Naive thymus-derived CD4-positive, alpha-beta T cell (primary cell): ENCODE data around the gene P2RX7. TPM values are rescaled to one million over a fixed set of nuclear protein-coding genes. Genes with fewer than 3 reads are reported as not detected.
A peak's percentile ranks its signal among the peaks of the same experiment; 100 is the strongest.

Experiments
- ATAC-seq: fragments of 150-1000 bp; cut with Tn5 transposase; 2 replicates; pipeline ENCODE4 v1.10.0; 2021; ENCODE audit warnings: mild to moderate bottlenecking, moderate library complexity
- CTCF ChIA-PET: fragments of 350-600 bp; sonication (Branson Sonifier 250); formaldehyde crosslinking; loops from one replicate; lab custom pipeline; 2021; ENCODE audit warnings: antibody characterized with exemption; lab: Charles Lee
- POLR2A ChIA-PET: fragments of 350-600 bp; sonication (Branson Sonifier 250); formaldehyde crosslinking; loops from one replicate; lab custom pipeline; 2021; ENCODE audit warnings: antibody characterized with exemption, inconsistent platforms; lab: Charles Lee
- DNase-seq, 9 donors: peaks; one replicate each; pipeline versions ENCODE4 v3.0.0 to v3.0.0-alpha.2; 2020 to 2022; ENCODE audit warnings: mixed read lengths in 1 of 9
- H3K27ac ChIP-seq: one replicate; pipeline ENCODE4 v1.7.0; 2013; ENCODE audit warnings: mild to moderate bottlenecking, low read depth, low read length, moderate library complexity
- H3K27me3 ChIP-seq, 2 donors: one replicate each; pipeline ENCODE4 v1.7.0; 2013; ENCODE audit warnings: low read length in 2 of 2, mild to moderate bottlenecking in 2 of 2, moderate library complexity in 2 of 2; ENCODE audit not compliant: control insufficient read depth in 2 of 2, insufficient read depth in 2 of 2
- H3K36me3 ChIP-seq, 3 experiments: 1 replicate in 2 of 3; 2 replicates in 1 of 3; pipeline ENCODE4 v1.7.0; 2013; ENCODE audit warnings: low read length in 3 of 3, mild to moderate bottlenecking in 3 of 3, moderate library complexity in 1 of 3; ENCODE audit not compliant: insufficient read depth in 3 of 3, control insufficient read depth in 2 of 3
- H3K4me1 ChIP-seq, 2 donors: one replicate each; pipeline ENCODE4 v1.7.0; 2013; ENCODE audit warnings: low read length in 2 of 2, mild to moderate bottlenecking in 2 of 2, moderate library complexity in 1 of 2; ENCODE audit not compliant: control insufficient read depth in 2 of 2, insufficient read depth in 2 of 2
- H3K4me3 ChIP-seq: 2 replicates; pipeline ENCODE4 v1.7.0; 2013; ENCODE audit warnings: mild to moderate bottlenecking, low read length
- H3K9me3 ChIP-seq, 3 experiments: 1 replicate in 2 of 3; 2 replicates in 1 of 3; pipeline ENCODE4 v1.7.0; 2013; ENCODE audit warnings: low read length in 3 of 3; ENCODE audit not compliant: control insufficient read depth in 2 of 3
- H3K27ac Mint-ChIP-seq, 9 donors: one replicate each; pipeline ENCODE4 v1.8.0; 2020 to 2022; ENCODE audit warnings: mixed read lengths in 9 of 9, mild to moderate bottlenecking in 8 of 9, moderate library complexity in 5 of 9, inconsistent platforms in 2 of 9
- H3K27me3 Mint-ChIP-seq, 5 donors: one replicate each; pipeline ENCODE4 v1.8.0; 2021 to 2022; ENCODE audit warnings: mixed read lengths in 5 of 5, mild to moderate bottlenecking in 1 of 5
- H3K36me3 Mint-ChIP-seq, 5 donors: one replicate each; pipeline ENCODE4 v1.8.0; 2020 to 2022; ENCODE audit warnings: mixed read lengths in 5 of 5, mild to moderate bottlenecking in 3 of 5, inconsistent platforms in 1 of 5
- H3K4me1 Mint-ChIP-seq, 7 donors: one replicate each; pipeline ENCODE4 v1.8.0; 2020 to 2022; ENCODE audit warnings: mixed read lengths in 7 of 7, mild to moderate bottlenecking in 3 of 7, inconsistent platforms in 1 of 7
- H3K4me3 Mint-ChIP-seq, 10 donors: one replicate each; pipeline ENCODE4 v1.8.0; 2020 to 2022; ENCODE audit warnings: mild to moderate bottlenecking in 10 of 10, mixed read lengths in 10 of 10, moderate library complexity in 6 of 10, inconsistent platforms in 2 of 10
- H3K9me3 Mint-ChIP-seq, 11 donors: one replicate each; pipeline ENCODE4 v1.8.0; 2020 to 2022; ENCODE audit warnings: mixed read lengths in 11 of 11, mild to moderate bottlenecking in 4 of 11, inconsistent platforms in 1 of 11, moderate library complexity in 1 of 11
- intact Hi-C, 2 donors: fragments of 100-400 bp; cut with micrococcal nuclease; formaldehyde crosslinking; loops; one replicate each; pipeline ENCODE4 v1.15.1; 2023
- polyA plus RNA-seq, 2 donors: library from polyadenylated mRNA; unstranded; fragments of 300-500 nt; fragmentation: Illumina TruSeq; gene quantifications; one replicate each; pipeline ENCODE4 v1.2.3, GENCODE V29; 2021
- total RNA-seq, 6 experiments: library from RNA in 5 of 6; stranded (reverse) in 5 of 6; gene quantifications; 1 replicate in 5 of 6; 2 replicates in 1 of 6; pipeline ENCODE4 v1.2.3 and lab custom pipeline; 2021 to 2026

Gene P2RX7
- total and polyA plus RNA-seq, 7 experiments from 2014 or later, result 2.0 to 14.7 (median 5.1) TPM

- ATAC-seq, result peak; percentile 22
These were observed 45.0 kb upstream of the P2RX7 start for GRCh38 chr12:121087467-121088194.

GRCh38 chr12:121088195-121088585 is 44.5 kb upstream of the P2RX7 start:
- Mint-ChIP-seq H3K36me3 (peaks cover 0 to 4% (median 0%) of the 10 kb centered on the region in 5 donors), H3K27me3 (peaks cover 0 to 5% (median 0%) of the 10 kb centered on the region in 5 donors), H3K27ac (peak overlapping the region in 1 of 9 donors; percentile 71), H3K9me3 (peaks cover 0 to 2% (median 0%) of the 10 kb centered on the region in 11 donors), H3K4me1 (peaks cover 27 to 60% (median 45%) of the 10 kb centered on the region in 7 donors), H3K4me3 (peak overlapping the region in 2 of 10 donors; percentile 35 to 47)
- ChIA-PET POLR2A (no interaction called here), CTCF (no interaction called here)
- no peak for ATAC-seq
- Histone ChIP-seq H3K4me1 (peaks cover 13 to 23% of the 10 kb centered on the region in 2 donors), H3K27me3 (no peaks in the 10 kb centered on the region), H3K4me3 (no peak overlapping the region), H3K9me3 (no peaks in the 10 kb centered on the region), H3K27ac (no peak overlapping the region), H3K36me3 (no peaks in the 10 kb centered on the region)
- intact Hi-C loops, result no loop called here
- no peak for DNase-seq

More at GRCh38 chr12:121087467-121088194, 45.0 kb upstream of the P2RX7 start:
- Mint-ChIP-seq H3K27me3 (peaks cover 0 to 5% (median 0%) of the 10 kb centered on the region in 5 donors), H3K9me3 (no peaks in the 10 kb centered on the region), H3K4me1 (peaks cover 23 to 55% (median 40%) of the 10 kb centered on the region in 7 donors), H3K4me3 (peak overlapping the region in 2 of 10 donors; percentile 35 to 55), H3K36me3 (no peaks in the 10 kb centered on the region), H3K27ac (peak overlapping the region in 1 of 9 donors; percentile 71)
- intact Hi-C loops, result no loop called here
- H3K4me3 ChIP-seq, result no peak overlapping the region
- ChIA-PET POLR2A (no interaction called here), CTCF (no interaction called here)
- no peak overlapping the region for H3K27ac ChIP-seq
- H3K27me3 ChIP-seq, result no peaks in the 10 kb centered on the region
- H3K9me3 ChIP-seq, result no peaks in the 10 kb centered on the region
- H3K36me3 ChIP-seq, result no peaks in the 10 kb centered on the region
- DNase-seq, result no peak
- H3K4me1 ChIP-seq, result peaks cover 10 to 19% of the 10 kb centered on the region in 2 donors

GRCh38 chr12:121089031-121089812 is 43.5 kb upstream of the P2RX7 start:
- Mint-ChIP-seq H3K4me1 (peaks cover 30 to 65% (median 51%) of the 10 kb centered on the region in 7 donors), H3K36me3 (peaks cover 0 to 4% (median 0%) of the 10 kb centered on the region in 5 donors), H3K27ac (no peak overlapping the region), H3K9me3 (peaks cover 0 to 3% (median 0%) of the 10 kb centered on the region in 11 donors), H3K4me3 (no peak overlapping the region), H3K27me3 (peaks cover 0 to 3% (median 0%) of the 10 kb centered on the region in 5 donors)
- ATAC-seq, result no peak
- no peak overlapping the region for H3K27ac ChIP-seq
- H3K4me3 ChIP-seq, result no peak overlapping the region
- no peaks in the 10 kb centered on the region for H3K36me3 ChIP-seq
- intact Hi-C loops, result no loop called here
- CTCF ChIA-PET, result no interaction called here
- no peaks in the 10 kb centered on the region for H3K9me3 ChIP-seq
- no peaks in the 10 kb centered on the region for H3K27me3 ChIP-seq
- DNase-seq, result no peak
- peaks cover 23 to 33% of the 10 kb centered on the region in 2 donors for H3K4me1 ChIP-seq
- POLR2A ChIA-PET, result no interaction called here

GRCh38 chr12:121089813-121090430 is 42.8 kb upstream of the P2RX7 start:
- Mint-ChIP-seq H3K27ac (peak overlapping the region in 1 of 9 donors; percentile 67), H3K4me1 (peaks cover 31 to 71% (median 57%) of the 10 kb centered on the region in 7 donors), H3K36me3 (peaks cover 0 to 5% (median 0%) of the 10 kb centered on the region in 5 donors), H3K27me3 (peaks cover 0 to 3% (median 0%) of the 10 kb centered on the region in 5 donors), H3K4me3 (no peak overlapping the region), H3K9me3 (peaks cover 0 to 3% (median 0%) of the 10 kb centered on the region in 11 donors)
- H3K4me3 ChIP-seq, result no peak overlapping the region
- POLR2A ChIA-PET, result no interaction called here
- no peaks in the 10 kb centered on the region for H3K9me3 ChIP-seq
- H3K36me3 ChIP-seq, result no peaks in the 10 kb centered on the region
- ATAC-seq, result no peak
- H3K27me3 ChIP-seq, result no peaks in the 10 kb centered on the region
- peaks cover 28 to 37% of the 10 kb centered on the region in 2 donors for H3K4me1 ChIP-seq
- intact Hi-C loops, result loop anchor here (10.0 kb wide), 2 partner anchors 235 to 505 kb away; partner anchors contain the start of gene POP5 (in 1 of the 2)
- CTCF ChIA-PET, result no interaction called here
- H3K27ac ChIP-seq, result no peak overlapping the region
- no peak for DNase-seq

- no peak for ATAC-seq
- Histone ChIP-seq H3K27ac (no peak overlapping the region), H3K4me3 (no peak overlapping the region), H3K27me3 (no peaks in the 10 kb centered on the region), H3K9me3 (no peaks in the 10 kb centered on the region), H3K36me3 (no peaks in the 10 kb centered on the region), H3K4me1 (peaks cover 34 to 43% of the 10 kb centered on the region in 2 donors)
- Mint-ChIP-seq H3K4me3 (no peak overlapping the region), H3K27me3 (peaks cover 0 to 13% (median 0%) of the 10 kb centered on the region in 5 donors), H3K9me3 (peaks cover 0 to 3% (median 0%) of the 10 kb centered on the region in 11 donors), H3K4me1 (peaks cover 38 to 80% (median 66%) of the 10 kb centered on the region in 7 donors), H3K36me3 (peaks cover 0 to 8% (median 0%) of the 10 kb centered on the region in 5 donors), H3K27ac (no peak overlapping the region)
- no peak for DNase-seq
- CTCF ChIA-PET, result no interaction called here
- intact Hi-C loops, result loop anchor here (10.0 kb wide), 2 partner anchors 236 to 506 kb away; partner anchors contain the start of gene POP5 (in 1 of the 2)
- POLR2A ChIA-PET, result interaction anchor here (0.6 kb wide), 1 partner anchor 51 kb away, joined by 3 read pairs; no protein-coding TSS in a partner anchor
These were observed 41.8 kb upstream of the P2RX7 start for GRCh38 chr12:121090586-121091514.
